Stimulated activated CD4-positive, alpha-beta T cell treated with anti-CD3 and anti-CD28 coated beads, Interleukin-4, amount 100 ng/mL, for 48 hours (primary cell): ENCODE data around the gene DYNC2H1.
"Not testable (repeated sequence)": the region's sequence is repeated elsewhere in the genome, so short reads cannot be mapped to it uniquely, and the experiment has no call there.

Experiments used
- DNase-seq, 2 donors: peaks; one replicate each; pipeline ENCODE4 v3.0.0-alpha.2; 2020; ENCODE audit warnings: low read depth in 2 of 2

Gene DYNC2H1

DNA sequence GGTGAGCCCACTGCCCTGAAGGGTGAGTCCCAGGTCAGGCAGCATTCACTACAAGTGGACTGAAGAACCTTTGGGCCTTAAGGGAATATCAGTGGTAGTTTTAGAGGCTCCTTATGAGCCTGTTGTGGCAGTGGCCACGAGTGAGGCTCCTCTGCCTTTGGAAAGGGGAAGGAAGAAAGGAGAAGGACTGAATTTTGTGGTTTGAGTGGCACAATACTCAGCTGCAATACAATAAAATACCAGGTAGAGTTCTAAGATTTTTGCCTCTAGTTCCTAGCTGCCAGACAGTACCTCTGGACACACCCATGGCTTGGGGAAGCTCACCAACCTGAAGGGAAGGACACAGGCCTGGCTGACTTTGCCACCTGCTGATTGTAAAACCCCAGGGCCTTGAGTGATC lies 260.9 kb downstream of the DYNC2H1 start:
- DNase-seq: no peak

GRCh38 chr11:103372906-103373305 lies 263.7 kb downstream of the DYNC2H1 start:
- DNase-seq: no peak

- DNase-seq: not testable (repeated sequence)
These were observed 265.0 kb downstream of the DYNC2H1 start for GRCh38 chr11:103374227-103374626.

- no peak for DNase-seq
These were observed 269.7 kb downstream of the DYNC2H1 start for GRCh38 chr11:103378931-103379330.

GRCh38 chr11:103380031-103380430 lies 270.8 kb downstream of the DYNC2H1 start:
- DNase-seq: no peak

DNA sequence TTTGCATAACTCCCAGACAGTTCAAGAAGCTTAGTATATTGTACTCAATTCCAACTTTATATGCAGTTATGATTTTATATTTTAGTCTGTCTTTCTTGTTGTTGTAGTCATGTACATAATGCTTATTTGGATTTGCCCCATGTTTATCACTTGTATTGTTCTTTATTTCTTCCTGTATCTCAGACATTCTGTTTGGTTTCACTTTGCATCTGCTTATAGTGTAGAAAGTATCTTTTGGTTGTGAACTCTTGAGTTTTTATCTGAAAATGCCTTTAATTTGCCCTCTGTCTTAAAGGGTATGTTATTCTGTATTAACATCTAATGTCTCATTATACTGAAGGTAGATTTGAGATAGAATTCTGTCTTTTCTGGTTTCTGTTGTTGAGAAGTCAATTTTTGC lies 275.4 kb downstream of the DYNC2H1 start:
- no peak for DNase-seq

GRCh38 chr11:103395612-103396011 lies 286.4 kb downstream of the DYNC2H1 start:
- DNase-seq: no peak

GRCh38 chr11:103396237-103396636 lies 287.0 kb downstream of the DYNC2H1 start:
- DNase-seq: no peak

- DNase-seq: no peak
These were observed 288.1 kb downstream of the DYNC2H1 start for GRCh38 chr11:103397369-103397768.

DNA sequence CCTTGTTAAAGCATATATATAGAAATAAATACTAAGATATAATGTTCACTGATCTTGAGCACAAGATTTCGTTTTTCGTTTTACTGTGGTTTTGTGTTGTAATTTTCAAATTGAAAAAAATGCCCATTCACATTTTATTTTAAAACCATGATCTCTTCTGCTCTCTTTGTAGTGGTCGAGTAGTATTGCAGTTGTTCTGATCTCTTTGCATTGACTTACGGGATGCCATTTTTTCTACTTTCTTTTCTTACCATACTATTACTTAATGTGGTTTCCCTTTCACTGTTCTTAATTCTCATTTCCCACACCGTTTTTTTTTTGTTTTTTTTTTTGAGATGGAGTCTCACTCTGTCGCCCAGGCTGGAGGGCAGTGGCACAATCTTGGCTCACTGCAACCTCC lies 289.6 kb downstream of the DYNC2H1 start:
- DNase-seq: no peak

- no peak for DNase-seq
These were observed 297.1 kb downstream of the DYNC2H1 start for GRCh38 chr11:103406357-103406756.

DNA sequence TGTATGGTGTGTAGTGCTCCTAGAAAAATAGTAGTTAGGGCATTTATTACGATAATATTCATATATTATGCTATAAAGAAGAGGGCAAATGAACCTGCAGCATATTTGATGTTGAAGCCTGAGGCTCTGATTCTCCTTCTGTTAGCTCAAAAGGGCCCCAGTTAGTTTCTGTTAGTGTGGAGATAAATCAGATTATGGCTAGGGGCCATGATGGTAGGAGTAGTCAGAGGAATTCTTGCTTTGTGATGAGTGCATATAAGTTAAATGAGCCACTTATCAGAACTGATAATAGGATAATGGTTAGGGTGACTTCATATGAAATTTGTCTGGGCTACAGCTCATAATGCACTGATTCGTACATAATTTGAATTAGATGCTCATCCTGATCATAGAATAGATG lies 298.4 kb downstream of the DYNC2H1 start:
- no peak for DNase-seq

- no peak for DNase-seq
These were observed 304.2 kb downstream of the DYNC2H1 start for GRCh38 chr11:103413266-103413888.

GRCh38 chr11:103418014-103418413 lies 308.8 kb downstream of the DYNC2H1 start:
- DNase-seq: no peak

- DNase-seq: no peak
These were observed 311.4 kb downstream of the DYNC2H1 start for GRCh38 chr11:103420593-103420992.

- no peak for DNase-seq
These were observed 324.3 kb downstream of the DYNC2H1 start for GRCh38 chr11:103433386-103434072.

DNA sequence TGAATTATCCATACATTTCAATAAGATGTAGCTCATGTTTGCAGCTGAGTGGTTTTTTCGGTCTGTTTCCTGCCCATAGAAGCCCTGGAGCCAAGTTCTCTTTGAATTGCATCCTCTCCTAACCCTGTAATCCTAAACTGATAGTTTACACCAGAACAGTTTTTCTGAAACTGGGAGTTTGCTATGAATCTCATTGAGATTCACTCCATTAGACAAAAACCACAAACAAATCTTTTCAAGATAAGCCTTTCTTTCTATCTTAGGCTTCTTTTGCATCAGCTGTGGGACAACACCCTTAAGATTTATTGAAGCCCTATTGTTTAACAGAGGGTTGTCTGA lies 324.8 kb downstream of the DYNC2H1 start:
- no peak for DNase-seq

GRCh38 chr11:103436131-103436770 lies 327.0 kb downstream of the DYNC2H1 start:
- no peak for DNase-seq

DNA sequence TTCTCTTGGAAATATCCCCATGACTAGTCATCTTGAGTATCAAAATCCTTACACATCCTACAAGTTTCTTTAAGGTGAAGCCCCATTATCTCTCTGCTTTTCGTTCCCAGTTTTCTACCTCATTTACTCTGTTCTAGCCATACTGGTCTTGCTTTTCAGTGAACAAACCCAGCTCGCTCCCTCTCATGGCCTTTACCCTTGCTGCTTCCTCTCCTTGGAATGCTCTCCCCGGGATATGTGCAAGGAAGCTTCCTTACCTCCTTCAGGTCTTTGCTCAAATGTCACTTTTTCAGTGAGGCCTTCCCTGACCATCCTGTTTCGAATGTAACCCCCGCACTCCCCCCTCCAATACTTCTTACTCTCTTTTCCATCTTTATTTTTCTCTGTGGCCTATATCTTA lies 331.8 kb downstream of the DYNC2H1 start:
- no peak for DNase-seq

- no peak for DNase-seq
These were observed 339.7 kb downstream of the DYNC2H1 start for GRCh38 chr11:103448966-103449365.

DNA sequence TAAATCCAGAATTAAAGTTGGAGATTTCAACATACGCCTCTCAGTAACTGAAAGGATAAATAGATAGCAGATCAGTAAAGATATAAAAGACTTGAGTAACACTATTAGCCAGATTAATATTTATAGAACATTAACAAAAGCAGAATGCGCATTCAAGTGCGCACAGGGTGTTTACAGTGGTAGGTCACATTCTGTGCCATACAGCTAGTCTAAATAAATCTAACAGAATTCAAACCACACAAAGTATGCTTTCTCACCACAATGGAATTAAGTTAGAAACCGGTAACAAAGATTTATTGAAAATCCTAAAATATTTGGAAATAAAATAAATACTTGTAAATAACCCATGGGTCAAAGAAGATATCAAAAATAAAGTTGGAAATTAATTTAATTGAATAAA lies 341.0 kb downstream of the DYNC2H1 start:
- DNase-seq: no peak

- no peak for DNase-seq
These were observed 343.9 kb downstream of the DYNC2H1 start for GRCh38 chr11:103453126-103453525.
